Measurements from ENCODE around the gene RIPPLY1.
"Not testable (repeated sequence)": the region's sequence is repeated elsewhere in the genome, so short reads cannot be mapped to it uniquely, and the experiment has no call there.

GRCh38 chrX:106872796-106873195 is 30.3 kb downstream of the RIPPLY1 start:
- not testable (repeated sequence) for TF ChIP-seq CTCF (IDR thresholded peaks at IDR 0.05; ENCODE audit: low read depth, low read length); POLR2A (IDR thresholded peaks at IDR 0.05; ENCODE audit: extremely low read depth, insufficient read length)

Data from NB4 (cell line).